NCI-H510A treated with DMSO at 0.1 percent for 48 hours (cell line): ENCODE measurements around the gene CNOT1.
A peak's percentile ranks its signal among the peaks of the same experiment; 100 is the strongest.
"Not testable (repeated sequence)": the region's sequence is repeated elsewhere in the genome, so short reads cannot be mapped to it uniquely, and the experiment has no call there.

Source experiments
- DNase-seq: peaks from one replicate; lab custom pipeline; 2025; lab: John Stamatoyannopoulos, UW

CNOT1 gene

DNA sequence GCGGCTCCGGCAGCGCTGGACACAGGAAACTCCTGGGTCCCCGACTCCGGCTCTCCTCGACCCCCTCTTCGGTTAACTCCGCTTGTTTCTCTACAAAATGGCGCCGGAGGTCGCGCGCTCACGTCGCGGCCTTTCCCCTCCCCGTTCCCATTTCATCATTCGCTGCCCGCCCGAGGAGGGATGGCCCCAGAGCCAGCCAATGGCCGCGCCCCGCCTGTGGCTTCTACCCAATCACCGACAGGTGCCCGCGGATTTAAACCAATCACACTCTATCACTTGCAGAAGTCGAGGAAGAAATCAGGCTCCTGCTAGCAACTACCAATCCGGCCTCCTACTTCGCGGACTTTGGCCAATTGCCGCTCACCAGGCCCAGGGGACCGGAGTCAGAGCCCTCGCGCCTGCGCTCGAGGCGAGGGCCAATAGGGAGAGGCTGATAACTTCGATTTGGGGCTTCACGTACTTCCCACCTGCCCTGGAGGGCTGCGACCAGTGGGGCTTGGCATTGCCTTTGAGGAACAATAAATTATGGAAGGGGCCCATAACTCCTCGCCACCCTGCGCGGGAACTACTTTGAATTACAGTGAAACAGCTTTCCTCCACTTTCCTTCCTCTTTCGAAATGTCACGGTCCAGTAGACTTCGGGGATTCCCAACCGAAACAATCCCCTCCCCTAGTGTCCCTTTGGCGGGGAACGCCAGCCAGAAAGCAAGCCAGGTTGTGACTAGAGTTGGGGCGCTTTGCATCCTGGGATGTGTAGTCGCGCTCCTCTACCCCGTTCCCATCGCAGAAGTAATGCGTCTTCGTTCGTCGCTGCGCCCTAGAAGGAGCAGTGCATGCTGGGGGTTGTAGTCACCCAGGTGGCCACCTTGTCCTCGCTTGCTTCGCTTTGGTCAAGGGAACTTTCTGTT, at the start of gene CNOT1:
CNOT1 (minus strand) TSS at position 94 of the 908 bp plus-strand sequence. CDS start 30,489 bp downstream, outside the sequence.
- DNase-seq = peak; percentile 90

DNA sequence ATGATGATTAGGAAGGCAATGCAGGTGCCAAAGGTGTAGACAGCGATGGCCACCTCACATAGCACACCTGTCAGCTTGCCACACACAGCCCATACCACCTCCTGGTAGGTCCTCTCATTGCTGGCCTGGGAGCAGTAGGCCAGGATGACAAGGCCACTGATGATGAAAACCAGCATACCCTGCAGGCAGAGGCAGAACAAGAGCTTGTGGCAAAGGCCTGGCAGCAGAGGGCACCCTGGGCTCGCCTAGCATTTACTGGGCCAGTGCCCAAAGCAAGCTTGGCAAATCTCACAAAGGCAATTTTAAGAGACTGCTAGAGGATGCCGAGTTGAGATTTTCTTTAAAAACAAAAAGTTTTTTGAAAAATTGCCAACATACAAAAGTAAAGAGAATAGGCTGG, 49.1 kb upstream of the CNOT1 start:
- no peak for DNase-seq

DNA sequence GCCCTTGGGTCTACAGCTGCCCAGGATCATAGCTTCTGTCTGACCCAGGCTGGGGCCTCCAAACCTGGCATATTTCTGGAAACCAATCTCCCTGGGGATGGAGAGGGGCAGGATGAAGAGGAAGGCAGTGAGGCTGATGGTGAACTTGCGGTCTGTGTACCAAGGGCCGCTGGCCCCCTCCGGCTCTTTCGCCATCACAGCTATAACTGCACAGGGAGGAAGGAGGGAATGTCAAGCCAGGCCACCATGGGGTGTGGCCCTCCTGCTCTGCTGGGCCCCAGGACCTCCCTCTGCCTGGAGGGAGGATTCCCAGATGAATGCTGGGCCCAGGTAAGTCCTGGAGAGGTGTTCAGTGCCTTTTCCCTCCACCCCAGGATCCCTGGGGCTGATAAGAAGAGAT, 48.6 kb upstream of the CNOT1 start:
- DNase-seq = no peak

DNA sequence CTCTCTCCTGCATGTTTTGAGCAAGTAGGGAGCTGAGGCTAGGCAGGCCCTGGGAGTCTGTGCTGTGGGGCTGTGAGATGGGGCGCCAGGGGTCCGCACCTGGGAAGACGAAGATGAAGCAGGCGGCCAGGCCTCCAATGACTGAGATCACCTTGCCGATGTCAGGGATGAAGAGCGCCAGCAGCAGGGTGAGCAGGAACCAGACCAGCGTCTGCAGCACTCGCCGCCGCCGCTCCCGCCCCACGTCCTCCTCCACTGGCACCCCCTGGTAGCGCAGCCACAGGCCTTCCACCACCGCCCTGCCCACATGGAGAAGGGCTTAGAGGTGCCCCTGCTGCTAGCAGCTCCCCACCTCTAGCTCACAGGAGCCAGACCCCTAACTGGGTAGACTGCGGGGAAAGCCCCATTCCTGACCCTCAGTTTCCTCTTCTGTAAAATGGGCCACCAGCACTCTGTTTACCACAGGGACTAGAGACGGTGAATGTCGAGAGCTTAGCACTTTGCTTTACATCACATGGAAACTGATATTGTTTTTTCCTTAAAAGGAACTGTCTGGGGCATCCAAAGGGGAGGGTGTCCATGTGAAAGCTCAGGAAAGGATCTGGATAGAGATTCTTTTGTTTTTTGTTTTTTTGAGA, 41.4 kb upstream of the CNOT1 start:
- DNase-seq = no peak

DNA sequence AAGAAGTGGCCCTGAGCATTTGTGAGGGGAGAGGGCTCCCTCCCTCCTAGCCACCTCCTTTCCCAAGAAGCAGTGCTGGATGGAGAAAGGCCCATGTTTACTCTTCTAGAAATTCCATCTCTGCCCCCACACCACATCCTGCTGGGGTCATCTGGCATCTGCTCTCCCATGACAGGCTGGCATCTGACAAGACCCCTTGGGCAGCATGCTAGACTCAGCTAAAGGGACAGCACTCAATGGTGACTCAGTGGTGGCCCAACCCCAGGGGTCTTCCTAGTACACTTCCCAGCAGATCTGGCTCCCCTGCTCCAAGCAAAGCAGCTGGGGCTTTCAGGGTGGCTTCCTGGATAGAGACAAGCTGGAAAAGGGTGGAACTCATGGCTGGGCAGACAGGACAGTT, 40.6 kb upstream of the CNOT1 start:
- DNase-seq = no peak

DNA sequence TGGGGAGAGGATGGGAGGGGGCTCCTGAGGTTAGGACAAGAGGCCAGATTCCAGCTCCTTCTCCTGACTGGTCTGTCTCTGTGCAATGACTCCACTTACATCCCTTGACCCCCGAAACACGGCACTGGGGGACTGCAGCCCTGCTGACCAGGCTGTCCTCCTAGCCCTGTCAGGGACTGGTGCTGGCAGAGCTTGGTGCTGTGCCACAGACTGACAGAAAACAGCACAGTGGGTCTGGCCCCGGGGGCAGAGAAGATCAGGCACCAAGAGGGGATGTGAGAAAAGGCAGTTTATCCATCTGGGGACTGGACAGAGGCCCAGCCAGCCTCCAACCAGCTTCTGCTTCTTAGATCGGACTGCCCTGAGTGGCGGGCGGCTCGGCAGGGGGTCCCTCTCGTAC, 35.6 kb upstream of the CNOT1 start:
- no peak for DNase-seq

DNA sequence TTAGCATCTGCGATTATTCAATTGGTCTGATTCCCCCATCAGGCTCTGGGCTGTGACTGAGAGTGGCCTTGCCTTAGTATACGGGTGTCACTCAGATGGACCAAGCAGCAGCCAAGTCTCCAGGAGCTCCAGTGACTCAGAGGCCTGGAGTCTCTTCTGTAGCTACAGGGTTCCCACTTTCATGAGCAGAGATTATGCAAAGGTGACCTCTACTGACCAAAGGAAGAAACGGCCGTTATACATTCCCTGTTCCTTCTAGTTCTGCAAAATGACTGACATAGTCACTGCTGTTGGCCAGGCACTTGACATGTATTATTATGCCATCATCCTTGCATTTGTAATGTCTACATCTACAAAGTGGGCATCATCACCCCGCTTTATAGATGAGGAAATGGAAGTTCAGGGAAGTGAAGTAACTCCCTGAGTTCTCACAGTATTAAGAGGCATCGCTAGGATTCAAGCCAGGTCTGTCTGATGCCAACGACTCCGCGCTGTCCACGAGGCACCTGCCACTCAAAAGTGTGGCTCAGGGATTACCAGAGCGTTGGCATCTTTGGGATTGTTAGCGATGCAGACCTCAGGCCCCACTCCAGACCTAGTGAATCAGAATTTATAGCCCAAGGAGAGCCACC, 31.7 kb upstream of the CNOT1 start:
- DNase-seq = peak; percentile 49

DNA sequence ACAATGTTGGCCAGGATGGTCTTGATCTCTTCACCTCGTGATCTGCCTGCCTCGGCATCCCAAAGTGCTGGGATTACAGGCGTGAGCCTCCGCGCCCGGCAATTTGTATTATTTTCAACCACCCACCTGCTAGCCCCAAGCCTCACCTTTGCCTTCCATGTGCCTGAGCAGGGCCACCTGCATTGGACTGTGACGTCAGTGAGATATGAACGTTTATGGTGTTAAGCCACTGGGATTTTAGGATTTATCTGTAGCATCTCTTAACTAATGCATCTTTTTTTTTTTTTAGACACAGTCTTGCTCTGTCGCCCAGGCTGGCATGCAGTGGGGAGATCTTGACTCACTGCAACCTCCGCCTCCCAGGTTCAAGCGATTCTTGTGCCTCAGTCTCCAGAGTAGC, 30.3 kb upstream of the CNOT1 start:
- DNase-seq = not testable (repeated sequence)

DNA sequence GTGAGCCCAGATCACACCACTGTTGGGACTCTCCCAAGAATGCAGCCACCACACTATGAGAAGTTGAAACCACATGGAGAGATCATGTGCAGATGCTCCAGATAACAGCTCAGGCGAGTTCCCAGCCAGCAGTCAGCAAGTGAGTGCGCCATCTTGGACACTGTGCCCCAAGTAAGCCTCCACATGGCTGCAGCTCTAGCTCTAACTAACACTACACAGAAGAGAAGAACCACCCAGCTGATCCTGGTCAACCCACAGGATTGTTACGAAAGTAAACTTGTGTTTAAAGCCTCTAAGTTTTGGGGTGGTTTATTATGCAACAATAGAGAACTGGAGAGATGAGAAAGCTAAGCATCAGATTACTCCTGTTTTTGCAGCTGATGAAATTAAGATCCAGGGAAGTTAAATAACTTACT, 29.2 kb upstream of the CNOT1 start:
- DNase-seq = no peak

DNA sequence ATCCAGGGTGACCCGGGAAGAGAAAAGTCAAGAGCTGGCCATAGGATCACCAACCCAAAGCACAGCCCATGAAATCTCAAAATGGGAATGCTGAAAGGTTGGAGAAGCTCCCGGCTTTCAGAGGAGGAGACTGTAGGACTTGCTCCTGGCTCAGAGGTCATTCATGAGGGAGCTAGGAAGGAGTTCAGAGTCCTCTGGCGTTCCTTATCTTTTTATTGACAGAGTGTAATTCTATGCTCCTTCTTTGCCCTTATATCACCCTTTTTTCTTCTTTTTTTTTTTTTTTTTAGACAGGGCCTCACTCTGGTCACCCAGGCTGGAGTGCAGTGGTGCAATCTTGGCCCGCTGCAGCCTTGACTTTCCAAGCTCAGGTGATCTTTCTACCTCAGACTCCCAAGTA, 27.3 kb upstream of the CNOT1 start:
- DNase-seq = no peak

DNA sequence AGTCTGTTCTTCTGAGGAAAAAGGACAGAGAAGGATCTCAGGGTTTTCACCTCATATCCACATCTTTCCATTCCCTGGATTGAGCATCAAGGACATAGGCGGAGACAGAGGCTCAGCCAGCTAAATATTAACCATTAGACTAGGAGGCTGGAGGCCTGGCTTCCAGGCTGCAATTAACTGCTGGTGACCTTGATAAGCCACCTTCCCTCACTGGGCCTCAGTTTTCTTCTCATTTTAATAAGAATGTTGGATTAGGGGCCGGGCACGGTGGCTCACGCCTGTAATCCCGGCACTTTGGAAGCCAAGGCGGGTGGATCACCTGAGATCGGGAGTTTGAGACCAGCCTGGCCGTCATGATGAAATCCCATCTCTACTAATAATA, 25.6 kb upstream of the CNOT1 start:
- DNase-seq = no peak

DNA sequence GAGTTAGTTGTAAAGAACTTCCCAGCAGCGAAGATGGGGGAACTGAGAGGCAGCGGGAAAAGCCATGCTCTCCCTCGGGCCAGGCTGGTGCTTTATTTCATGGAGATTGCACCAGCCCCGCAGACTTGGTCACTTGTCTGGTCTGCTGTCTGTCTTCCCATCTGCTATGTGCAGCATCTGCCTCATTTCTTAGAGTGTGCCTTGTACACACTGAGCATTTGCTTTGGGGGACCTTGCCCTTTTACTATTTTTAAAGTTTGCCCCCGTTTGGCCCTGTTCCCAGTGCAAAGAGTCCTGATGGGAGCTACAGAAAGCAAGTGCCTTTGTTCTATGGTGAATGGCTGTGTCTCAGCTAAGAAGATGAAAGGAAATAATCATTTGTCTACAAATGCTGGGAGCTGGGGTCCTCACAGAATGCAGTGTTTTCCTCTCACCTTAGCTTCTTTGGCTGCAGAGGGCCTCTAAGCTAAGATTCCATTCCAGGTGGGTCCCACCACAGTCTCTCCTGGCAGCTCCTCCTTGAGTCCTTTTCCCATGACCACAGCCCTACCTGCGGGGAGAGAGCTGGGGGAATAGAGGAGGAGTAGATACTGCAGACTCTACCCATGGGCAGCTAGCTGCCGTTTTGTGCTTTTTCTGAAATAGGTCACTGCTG, 25.1 kb upstream of the CNOT1 start:
- DNase-seq = no peak

DNA sequence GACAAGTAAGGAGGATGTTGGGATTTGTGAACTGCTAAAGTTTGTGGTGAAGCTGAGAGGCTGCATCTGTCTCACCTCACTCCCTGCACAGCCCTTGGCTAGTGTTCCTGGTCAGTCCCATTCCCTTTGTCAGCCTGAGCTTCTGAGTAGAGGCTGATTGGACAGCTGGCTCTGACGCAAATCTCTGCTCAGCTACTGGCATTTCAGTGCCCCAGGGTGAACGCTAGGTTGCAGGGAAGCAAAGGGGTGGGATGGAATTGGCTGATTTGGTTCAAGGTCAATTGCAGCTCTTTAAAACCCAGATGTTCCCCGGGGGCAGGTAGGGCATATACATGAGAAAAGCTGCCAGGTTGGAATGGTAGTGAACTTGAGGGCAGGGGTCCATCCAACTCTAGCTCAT, 23.1 kb upstream of the CNOT1 start:
- DNase-seq = no peak

DNA sequence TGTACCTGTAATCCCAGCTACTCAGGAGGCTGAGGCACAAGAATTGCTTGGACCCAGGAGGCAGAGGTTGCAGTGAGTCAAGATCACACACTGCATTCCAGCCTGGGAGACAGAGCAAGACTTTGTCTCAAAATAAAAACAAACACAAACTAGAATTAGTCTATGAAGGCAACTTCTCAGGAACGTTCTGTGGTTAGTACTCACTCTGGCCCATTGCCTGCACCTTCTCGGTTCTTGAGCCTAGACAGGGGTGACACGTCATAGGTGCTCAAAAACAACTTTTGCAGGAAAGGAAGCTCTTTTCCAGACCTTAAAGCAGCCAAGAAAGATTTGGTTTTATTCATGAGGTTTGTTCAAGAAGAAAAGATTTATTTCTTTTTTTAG, 22.3 kb upstream of the CNOT1 start:
- no peak for DNase-seq

DNA sequence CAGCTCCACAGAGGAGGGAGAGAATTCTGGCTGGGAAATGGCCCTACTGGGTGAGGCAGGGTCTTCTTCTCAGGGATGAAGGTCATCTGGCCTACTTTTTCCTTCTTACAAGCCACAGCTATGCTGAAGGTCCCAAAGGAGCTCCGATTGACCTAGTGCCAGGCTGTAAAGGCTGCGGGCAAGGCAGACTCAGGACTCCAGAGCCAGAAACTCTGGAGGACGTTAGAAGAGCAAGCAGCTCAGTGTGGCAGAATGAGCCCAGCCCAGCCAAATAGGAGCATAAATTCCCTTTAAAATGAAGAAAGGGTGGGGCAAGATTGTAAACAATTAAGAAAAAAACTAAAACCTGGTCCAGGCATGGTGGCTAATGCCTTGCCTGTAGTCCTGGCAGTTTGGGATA, 20.1 kb upstream of the CNOT1 start:
- no peak for DNase-seq

DNA sequence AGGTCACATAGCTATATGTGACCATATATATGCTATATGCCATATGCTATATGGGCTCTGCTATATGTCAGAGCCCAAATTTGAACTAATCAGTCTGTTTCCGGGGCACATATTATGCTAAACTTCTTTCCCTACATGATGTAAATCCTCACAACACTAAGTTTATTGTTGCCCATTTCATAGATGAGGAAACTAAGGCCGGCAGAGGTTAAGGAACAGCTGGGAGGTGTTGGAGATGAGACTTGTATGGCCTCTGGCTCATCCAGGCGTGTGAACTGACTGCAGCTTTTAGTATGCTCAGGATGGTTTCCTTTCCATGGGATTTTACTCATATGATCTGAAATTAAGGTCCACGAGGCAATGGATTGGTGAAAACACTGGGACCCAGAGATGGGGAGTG, 17.5 kb upstream of the CNOT1 start:
- DNase-seq = no peak

DNA sequence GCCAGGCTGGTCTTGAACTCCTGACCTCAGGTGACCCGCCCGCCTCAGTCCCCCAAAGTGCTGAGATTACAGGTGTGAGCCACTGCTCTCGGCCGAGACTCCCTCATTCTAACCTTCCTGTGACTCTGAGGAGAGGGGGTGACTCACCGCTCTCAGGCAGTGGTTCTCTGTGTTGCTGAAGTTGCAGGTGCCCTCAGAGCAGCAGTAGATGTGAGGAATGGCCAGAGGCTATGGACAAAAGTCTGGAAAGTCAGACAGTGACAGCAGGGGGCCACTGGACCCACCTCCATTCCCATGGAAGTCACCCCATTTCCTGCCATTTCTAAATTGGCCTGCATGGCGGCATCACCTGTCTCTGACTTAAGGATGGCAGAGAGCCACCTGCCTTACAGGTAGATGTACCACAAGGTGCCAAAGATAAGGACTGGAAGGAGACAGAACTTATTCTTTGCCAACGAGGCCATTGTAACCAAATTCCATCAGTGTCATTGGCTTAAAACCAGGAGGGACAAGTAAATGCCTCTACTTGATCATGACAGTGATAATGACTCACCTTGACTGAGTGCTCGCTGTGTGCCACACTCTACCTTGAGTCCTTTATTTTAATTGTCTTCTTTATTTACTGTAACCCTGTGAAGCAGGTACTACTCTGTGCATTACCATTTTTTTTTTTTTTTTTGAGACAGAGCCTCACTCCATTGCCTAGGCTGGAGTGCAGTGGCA, 15.3 kb upstream of the CNOT1 start:
- no peak for DNase-seq

DNA sequence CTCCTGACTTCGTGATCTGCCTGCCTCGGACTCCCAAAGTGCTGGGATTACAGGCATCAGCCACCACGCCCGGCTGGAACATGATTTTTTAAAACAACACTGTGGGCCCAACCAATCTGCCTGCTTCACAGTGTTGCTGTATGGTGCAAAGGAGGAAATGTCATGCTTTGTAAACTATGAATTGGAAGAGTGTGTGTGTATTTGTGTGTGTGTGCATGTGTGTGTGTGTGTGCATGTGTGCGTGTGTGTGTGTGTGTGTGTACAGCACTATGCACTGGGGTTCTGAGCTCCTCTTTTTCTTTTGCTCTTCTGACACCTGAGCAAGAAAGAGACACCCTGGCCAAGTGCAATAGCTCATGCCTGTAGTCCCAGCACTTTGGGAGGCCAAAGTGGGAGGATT, 14.5 kb upstream of the CNOT1 start:
- DNase-seq = no peak

DNA sequence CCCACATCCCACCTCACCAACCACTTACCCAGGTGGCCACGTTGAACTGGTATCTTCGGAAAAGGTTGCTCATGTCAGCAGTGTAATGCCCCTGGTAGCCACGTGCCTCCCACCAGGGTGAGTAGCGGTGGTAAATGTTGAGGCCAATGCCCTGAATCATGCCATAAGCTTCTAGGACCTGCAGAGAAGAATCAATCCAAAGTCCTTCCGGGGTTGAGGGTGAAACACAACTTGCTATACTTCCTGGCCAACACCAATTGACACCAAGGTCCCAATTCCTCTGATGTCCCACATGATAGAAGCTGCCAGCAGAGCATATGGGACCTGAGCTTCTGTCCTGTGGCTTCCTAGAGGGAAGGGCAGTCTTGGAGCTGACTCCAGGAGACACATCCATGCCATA, 11.3 kb upstream of the CNOT1 start:
- DNase-seq = no peak

DNA sequence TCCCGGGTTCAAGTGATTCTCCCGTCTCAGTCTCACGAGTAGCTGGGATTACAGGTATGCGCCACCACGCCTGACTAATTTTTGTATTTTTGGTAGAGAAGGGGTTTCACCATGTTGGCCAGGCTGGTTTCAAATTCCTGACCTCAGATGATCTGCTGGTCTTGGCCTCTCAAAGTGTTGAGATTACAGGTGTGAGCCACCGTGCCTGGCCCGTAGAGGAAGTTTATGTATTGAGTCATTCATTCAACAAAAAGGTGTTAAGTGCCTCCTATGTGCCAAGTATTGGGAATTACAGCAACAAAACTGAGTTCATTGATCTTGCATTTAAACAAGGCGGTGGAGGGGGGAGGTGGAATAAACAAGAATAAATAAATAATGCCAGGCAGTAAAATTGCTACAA, 10.2 kb upstream of the CNOT1 start:
- no peak for DNase-seq

DNA sequence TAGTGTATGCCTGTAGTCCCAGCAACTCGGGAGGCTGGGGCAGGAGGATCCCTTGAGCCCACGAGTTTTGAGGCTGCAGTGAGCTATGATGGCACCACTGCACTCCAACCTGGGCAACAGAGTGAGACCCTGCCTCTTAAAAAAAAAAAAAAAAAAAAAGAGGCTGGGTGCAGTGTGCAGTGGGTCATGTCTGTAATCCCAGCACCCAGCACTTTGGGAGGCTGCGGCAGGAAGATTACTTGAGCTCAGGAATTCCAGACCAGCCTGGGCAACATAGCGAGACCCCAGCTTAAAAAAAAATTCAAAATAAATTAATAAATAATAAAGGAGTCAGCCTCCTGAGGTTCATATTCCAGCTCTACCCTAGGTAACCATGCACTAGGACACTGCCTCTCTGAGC, 9.6 kb upstream of the CNOT1 start:
- DNase-seq = no peak
